Myometrial cell (primary cell): Measurements from ENCODE around the gene MYO1B. TPM values are rescaled to one million over a fixed set of nuclear protein-coding genes. Genes with fewer than 3 reads are reported as not detected.

Experiments
- total RNA-seq: library from RNA; depleted of rRNA; stranded (reverse); fragments of >200 nt; gene quantifications from 2 replicates; pipeline ENCODE4 v1.2.3, GENCODE V29; 2015

MYO1B gene
- 43.4 and 45.0 TPM in 2 replicates for total RNA-seq

GRCh38 chr2:191245046-191245868 lies at the start of gene MYO1B:
Gene MYO1B, plus strand, starts transcription at chr2:191245404. Its CDS starts 31,492 bp downstream, at chr2:191276896.

Other genes starting within 250 kb of the MYO1B start
- gene STAT1, start 231.2 kb upstream of the MYO1B start, total RNA-seq: 57.9 and 60.8 TPM in 2 replicates
- gene STAT4, start 94.4 kb upstream of the MYO1B start, total RNA-seq: 0.53 TPM in 1 of 2 replicates, not detected in the other